WTC11 (cell line): ENCODE data around the gene LRP1. TPM values are rescaled to one million over a fixed set of nuclear protein-coding genes. Genes with fewer than 3 reads are reported as not detected.

Experiments
- ATAC-seq: fragments of 200-7000 bp; cut with Tn5 transposase; 2 replicates; pipeline ENCODE4 v1.10.0; 2021; ENCODE audit warnings: mild to moderate bottlenecking, moderate library complexity
- CTCF ChIA-PET: fragments of 300-600 bp; sonication (Branson Sonifier 250); formaldehyde crosslinking; loops from one replicate; lab custom pipeline; 2021; ENCODE audit warnings: antibody characterized with exemption; lab: Charles Lee
- POLR2A ChIA-PET: fragments of 350-600 bp; sonication (Branson Sonifier 250); formaldehyde crosslinking; loops from one replicate; lab custom pipeline; 2021; ENCODE audit warnings: antibody characterized with exemption; lab: Charles Lee
- DNase-seq: peaks from one replicate; pipeline ENCODE4 v3.0.0; 2021; ENCODE audit warnings: low spot score
- H3K27ac Mint-ChIP-seq: 2 replicates; pipeline ENCODE4 v1.8.0; 2021; ENCODE audit warnings: mixed read lengths
- H3K27me3 Mint-ChIP-seq: 2 replicates; pipeline ENCODE4 v1.8.0; 2021; ENCODE audit warnings: low read depth, mild to moderate bottlenecking, moderate library complexity, mixed read lengths
- H3K36me3 Mint-ChIP-seq: 2 replicates; pipeline ENCODE4 v1.8.0; 2021; ENCODE audit warnings: mixed read lengths
- H3K4me1 Mint-ChIP-seq: 2 replicates; pipeline ENCODE4 v1.8.0; 2022; ENCODE audit warnings: mixed read lengths
- H3K4me3 Mint-ChIP-seq: 2 replicates; pipeline ENCODE4 v1.8.0; 2021; ENCODE audit warnings: mild to moderate bottlenecking, moderate library complexity, mixed read lengths
- H3K9me3 Mint-ChIP-seq: 2 replicates; pipeline ENCODE4 v1.8.0; 2021; ENCODE audit warnings: mixed read lengths
- FOXK1 ChIP-seq: sonication (generic); formaldehyde crosslinking; IDR thresholded peaks from 2 replicates; pipeline ENCODE4 v1.8.0; 2022; ENCODE audit warnings: mild to moderate bottlenecking, moderate library complexity, missing genetic modification reagents
- MYBL2 ChIP-seq: sonication (generic); formaldehyde crosslinking; IDR thresholded peaks from 2 replicates; pipeline ENCODE4 v1.8.1; 2023; ENCODE audit warnings: mild to moderate bottlenecking, moderate library complexity, missing genetic modification reagents
- NR2C2 ChIP-seq: sonication (generic); formaldehyde crosslinking; IDR thresholded peaks from 2 replicates; pipeline ENCODE4 v1.8.0; 2022; ENCODE audit warnings: mild to moderate bottlenecking, missing genetic modification reagents
- ZNF138 ChIP-seq: sonication (generic); formaldehyde crosslinking; conservative IDR thresholded peaks from 2 replicates; pipeline ENCODE4 v1.8.1; 2022; ENCODE audit warnings: mild to moderate bottlenecking, moderate library complexity, missing genetic modification reagents
- ZNF317 ChIP-seq: sonication (generic); formaldehyde crosslinking; IDR thresholded peaks from 2 replicates; pipeline ENCODE4 v1.8.1; 2023; ENCODE audit warnings: low read depth, mild to moderate bottlenecking, moderate library complexity, missing genetic modification reagents, borderline replicate concordance
- total RNA-seq: library from RNA; stranded (reverse); gene quantifications from 3 replicates; pipeline ENCODE4 v1.2.3, GENCODE V29; 2021
- TF ChIP-seq, protein P1 (sequence below): fragments of 250-450 bp; sonication (Bioruptor Pico); IDR thresholded peaks from 2 replicates; pipeline ENCODE4 v1.9.0; 2021; ENCODE audit warnings: mild to moderate bottlenecking, borderline replicate concordance
- TF ChIP-seq, protein P2 (sequence below): fragments of 200-600 bp; IDR thresholded peaks from 2 replicates; pipeline ENCODE4 v1.8.0; 2022; ENCODE audit warnings: antibody characterized with exemption
- TF ChIP-seq, protein P3 (sequence below): sonication (generic); formaldehyde crosslinking; IDR thresholded peaks from 2 replicates; pipeline ENCODE4 v1.8.0; 2023; ENCODE audit warnings: mild to moderate bottlenecking, missing genetic modification reagents
- TF ChIP-seq, protein P4 (sequence below): sonication (generic); formaldehyde crosslinking; IDR thresholded peaks from 2 replicates; pipeline ENCODE4 v1.8.0; 2022; ENCODE audit warnings: missing genetic modification reagents

Gene LRP1
- total RNA-seq, 1 experiment from 2014 or later = 120 TPM

DNA sequence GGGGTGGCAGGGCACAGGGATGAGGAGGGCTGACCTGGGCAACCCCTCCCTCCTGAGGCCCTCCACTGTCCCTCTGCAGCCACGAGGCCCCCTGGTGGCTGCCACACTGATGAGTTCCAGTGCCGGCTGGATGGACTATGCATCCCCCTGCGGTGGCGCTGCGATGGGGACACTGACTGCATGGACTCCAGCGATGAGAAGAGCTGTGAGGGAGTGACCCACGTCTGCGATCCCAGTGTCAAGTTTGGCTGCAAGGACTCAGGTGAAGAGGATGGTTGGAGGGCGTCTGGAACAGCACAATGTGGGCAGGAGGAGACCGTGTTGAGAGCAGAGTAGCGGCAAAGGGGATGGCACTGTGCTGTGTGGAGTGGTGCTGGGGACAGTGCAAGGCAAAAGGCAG is 44.8 kb downstream of the LRP1 start:
- CTCF ChIA-PET = interaction anchor here (0.7 to 7.0 kb wide), 20 partner anchors 10 to 160 kb away, joined by 3 to 112 read pairs (median 5); partner anchors contain the start of genes LRP1 and SHMT2
- TF ChIP-seq, protein P1, sequence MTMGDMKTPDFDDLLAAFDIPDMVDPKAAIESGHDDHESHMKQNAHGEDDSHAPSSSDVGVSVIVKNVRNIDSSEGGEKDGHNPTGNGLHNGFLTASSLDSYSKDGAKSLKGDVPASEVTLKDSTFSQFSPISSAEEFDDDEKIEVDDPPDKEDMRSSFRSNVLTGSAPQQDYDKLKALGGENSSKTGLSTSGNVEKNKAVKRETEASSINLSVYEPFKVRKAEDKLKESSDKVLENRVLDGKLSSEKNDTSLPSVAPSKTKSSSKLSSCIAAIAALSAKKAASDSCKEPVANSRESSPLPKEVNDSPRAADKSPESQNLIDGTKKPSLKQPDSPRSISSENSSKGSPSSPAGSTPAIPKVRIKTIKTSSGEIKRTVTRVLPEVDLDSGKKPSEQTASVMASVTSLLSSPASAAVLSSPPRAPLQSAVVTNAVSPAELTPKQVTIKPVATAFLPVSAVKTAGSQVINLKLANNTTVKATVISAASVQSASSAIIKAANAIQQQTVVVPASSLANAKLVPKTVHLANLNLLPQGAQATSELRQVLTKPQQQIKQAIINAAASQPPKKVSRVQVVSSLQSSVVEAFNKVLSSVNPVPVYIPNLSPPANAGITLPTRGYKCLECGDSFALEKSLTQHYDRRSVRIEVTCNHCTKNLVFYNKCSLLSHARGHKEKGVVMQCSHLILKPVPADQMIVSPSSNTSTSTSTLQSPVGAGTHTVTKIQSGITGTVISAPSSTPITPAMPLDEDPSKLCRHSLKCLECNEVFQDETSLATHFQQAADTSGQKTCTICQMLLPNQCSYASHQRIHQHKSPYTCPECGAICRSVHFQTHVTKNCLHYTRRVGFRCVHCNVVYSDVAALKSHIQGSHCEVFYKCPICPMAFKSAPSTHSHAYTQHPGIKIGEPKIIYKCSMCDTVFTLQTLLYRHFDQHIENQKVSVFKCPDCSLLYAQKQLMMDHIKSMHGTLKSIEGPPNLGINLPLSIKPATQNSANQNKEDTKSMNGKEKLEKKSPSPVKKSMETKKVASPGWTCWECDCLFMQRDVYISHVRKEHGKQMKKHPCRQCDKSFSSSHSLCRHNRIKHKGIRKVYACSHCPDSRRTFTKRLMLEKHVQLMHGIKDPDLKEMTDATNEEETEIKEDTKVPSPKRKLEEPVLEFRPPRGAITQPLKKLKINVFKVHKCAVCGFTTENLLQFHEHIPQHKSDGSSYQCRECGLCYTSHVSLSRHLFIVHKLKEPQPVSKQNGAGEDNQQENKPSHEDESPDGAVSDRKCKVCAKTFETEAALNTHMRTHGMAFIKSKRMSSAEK (CRISPR knock-in tag) = no peak
- TF ChIP-seq, protein P2, sequence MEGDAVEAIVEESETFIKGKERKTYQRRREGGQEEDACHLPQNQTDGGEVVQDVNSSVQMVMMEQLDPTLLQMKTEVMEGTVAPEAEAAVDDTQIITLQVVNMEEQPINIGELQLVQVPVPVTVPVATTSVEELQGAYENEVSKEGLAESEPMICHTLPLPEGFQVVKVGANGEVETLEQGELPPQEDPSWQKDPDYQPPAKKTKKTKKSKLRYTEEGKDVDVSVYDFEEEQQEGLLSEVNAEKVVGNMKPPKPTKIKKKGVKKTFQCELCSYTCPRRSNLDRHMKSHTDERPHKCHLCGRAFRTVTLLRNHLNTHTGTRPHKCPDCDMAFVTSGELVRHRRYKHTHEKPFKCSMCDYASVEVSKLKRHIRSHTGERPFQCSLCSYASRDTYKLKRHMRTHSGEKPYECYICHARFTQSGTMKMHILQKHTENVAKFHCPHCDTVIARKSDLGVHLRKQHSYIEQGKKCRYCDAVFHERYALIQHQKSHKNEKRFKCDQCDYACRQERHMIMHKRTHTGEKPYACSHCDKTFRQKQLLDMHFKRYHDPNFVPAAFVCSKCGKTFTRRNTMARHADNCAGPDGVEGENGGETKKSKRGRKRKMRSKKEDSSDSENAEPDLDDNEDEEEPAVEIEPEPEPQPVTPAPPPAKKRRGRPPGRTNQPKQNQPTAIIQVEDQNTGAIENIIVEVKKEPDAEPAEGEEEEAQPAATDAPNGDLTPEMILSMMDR = peak; percentile 50; the same call in 1 of the 2 replicates
- TF ChIP-seq, protein P3, sequence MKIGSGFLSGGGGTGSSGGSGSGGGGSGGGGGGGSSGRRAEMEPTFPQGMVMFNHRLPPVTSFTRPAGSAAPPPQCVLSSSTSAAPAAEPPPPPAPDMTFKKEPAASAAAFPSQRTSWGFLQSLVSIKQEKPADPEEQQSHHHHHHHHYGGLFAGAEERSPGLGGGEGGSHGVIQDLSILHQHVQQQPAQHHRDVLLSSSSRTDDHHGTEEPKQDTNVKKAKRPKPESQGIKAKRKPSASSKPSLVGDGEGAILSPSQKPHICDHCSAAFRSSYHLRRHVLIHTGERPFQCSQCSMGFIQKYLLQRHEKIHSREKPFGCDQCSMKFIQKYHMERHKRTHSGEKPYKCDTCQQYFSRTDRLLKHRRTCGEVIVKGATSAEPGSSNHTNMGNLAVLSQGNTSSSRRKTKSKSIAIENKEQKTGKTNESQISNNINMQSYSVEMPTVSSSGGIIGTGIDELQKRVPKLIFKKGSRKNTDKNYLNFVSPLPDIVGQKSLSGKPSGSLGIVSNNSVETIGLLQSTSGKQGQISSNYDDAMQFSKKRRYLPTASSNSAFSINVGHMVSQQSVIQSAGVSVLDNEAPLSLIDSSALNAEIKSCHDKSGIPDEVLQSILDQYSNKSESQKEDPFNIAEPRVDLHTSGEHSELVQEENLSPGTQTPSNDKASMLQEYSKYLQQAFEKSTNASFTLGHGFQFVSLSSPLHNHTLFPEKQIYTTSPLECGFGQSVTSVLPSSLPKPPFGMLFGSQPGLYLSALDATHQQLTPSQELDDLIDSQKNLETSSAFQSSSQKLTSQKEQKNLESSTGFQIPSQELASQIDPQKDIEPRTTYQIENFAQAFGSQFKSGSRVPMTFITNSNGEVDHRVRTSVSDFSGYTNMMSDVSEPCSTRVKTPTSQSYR = no peak
- no peak for TF ChIP-seq ZNF317 (CRISPR knock-in tag)
- TF ChIP-seq, all 79 proteins: peak for 1
- Mint-ChIP-seq H3K36me3 (peaks cover 43% of the 10 kb centered on the region), H3K4me3 (no peak overlapping the region), H3K4me1 (no peaks in the 10 kb centered on the region), H3K27me3 (no peaks in the 10 kb centered on the region), H3K9me3 (no peaks in the 10 kb centered on the region), H3K27ac (peak overlapping the region; percentile 93; the same call in 1 of the 2 replicates)
- POLR2A ChIA-PET = interaction anchor here (2.4 kb wide), 1 partner anchor 38 kb away, joined by 7 read pairs; no protein-coding TSS in a partner anchor
- peak; percentile 83 for ATAC-seq
- peak; percentile 65 for DNase-seq

DNA sequence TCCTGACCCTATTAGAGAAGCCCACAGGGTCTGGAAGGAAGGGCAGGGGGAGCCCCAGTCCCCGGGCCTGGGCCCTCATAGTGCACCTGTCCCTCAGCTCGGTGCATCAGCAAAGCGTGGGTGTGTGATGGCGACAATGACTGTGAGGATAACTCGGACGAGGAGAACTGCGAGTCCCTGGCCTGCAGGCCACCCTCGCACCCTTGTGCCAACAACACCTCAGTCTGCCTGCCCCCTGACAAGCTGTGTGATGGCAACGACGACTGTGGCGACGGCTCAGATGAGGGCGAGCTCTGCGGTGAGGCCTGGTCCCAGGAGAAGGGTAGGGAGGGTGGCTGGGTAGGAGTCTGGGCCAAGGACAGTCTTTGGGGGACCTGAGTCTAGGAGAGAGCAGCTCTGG is 45.4 kb downstream of the LRP1 start:
- Mint-ChIP-seq H3K36me3 (peaks cover 44% of the 10 kb centered on the region), H3K4me3 (no peak overlapping the region), H3K27ac (no peak overlapping the region), H3K4me1 (no peaks in the 10 kb centered on the region), H3K27me3 (no peaks in the 10 kb centered on the region), H3K9me3 (no peaks in the 10 kb centered on the region)
- DNase-seq = no peak
- CTCF ChIA-PET = interaction anchor here (0.7 to 7.0 kb wide), 20 partner anchors 10 to 161 kb away, joined by 3 to 112 read pairs (median 5); partner anchors contain the start of genes LRP1 and SHMT2
- POLR2A ChIA-PET = no interaction called here
- no peak for ATAC-seq
- TF ChIP-seq NR2C2 (CRISPR knock-in tag) (no peak), FOXK1 (CRISPR knock-in tag) (no peak), ZNF138 (CRISPR knock-in tag) (no peak), MYBL2 (no peak)
- TF ChIP-seq, protein P4, sequence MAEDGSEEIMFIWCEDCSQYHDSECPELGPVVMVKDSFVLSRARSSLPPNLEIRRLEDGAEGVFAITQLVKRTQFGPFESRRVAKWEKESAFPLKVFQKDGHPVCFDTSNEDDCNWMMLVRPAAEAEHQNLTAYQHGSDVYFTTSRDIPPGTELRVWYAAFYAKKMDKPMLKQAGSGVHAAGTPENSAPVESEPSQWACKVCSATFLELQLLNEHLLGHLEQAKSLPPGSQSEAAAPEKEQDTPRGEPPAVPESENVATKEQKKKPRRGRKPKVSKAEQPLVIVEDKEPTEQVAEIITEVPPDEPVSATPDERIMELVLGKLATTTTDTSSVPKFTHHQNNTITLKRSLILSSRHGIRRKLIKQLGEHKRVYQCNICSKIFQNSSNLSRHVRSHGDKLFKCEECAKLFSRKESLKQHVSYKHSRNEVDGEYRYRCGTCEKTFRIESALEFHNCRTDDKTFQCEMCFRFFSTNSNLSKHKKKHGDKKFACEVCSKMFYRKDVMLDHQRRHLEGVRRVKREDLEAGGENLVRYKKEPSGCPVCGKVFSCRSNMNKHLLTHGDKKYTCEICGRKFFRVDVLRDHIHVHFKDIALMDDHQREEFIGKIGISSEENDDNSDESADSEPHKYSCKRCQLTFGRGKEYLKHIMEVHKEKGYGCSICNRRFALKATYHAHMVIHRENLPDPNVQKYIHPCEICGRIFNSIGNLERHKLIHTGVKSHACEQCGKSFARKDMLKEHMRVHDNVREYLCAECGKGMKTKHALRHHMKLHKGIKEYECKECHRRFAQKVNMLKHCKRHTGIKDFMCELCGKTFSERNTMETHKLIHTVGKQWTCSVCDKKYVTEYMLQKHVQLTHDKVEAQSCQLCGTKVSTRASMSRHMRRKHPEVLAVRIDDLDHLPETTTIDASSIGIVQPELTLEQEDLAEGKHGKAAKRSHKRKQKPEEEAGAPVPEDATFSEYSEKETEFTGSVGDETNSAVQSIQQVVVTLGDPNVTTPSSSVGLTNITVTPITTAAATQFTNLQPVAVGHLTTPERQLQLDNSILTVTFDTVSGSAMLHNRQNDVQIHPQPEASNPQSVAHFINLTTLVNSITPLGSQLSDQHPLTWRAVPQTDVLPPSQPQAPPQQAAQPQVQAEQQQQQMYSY (CRISPR knock-in tag) = no peak
